Measurements from ENCODE around the gene SMARCAL1. TPM values are rescaled to one million over a fixed set of nuclear protein-coding genes. Genes with fewer than 3 reads are reported as not detected.

Gene SMARCAL1
- total and polyA plus RNA-seq, 12 donors = 8.2 to 28.9 (median 21.1) TPM

GRCh38 chr2:216527600-216527999, 115.3 kb downstream of the SMARCAL1 start:
- H3K36me3 ChIP-seq (replicated peaks in 1 of 2) = no peaks in the 10 kb centered on the region
- WGBS, 4 donors = 74 to 78% (median 77%) methylated on average over 1 of the region's 1 CpG
- intact Hi-C loops (cut with DNase I) = no loop called here
- H3K27ac ChIP-seq = no peak overlapping the region
- TF ChIP-seq POLR2A (IDR thresholded peaks at IDR 0.05) (no peak), CTCF (IDR thresholded peaks at IDR 0.05) (no peak)
- H3K27me3 ChIP-seq = no peaks in the 10 kb centered on the region
- no peaks in the 10 kb centered on the region for H3K4me1 ChIP-seq (replicated peaks in 1 of 2)
- H3K9me3 ChIP-seq (replicated peaks in 1 of 3) = no peaks in the 10 kb centered on the region
- DNase-seq = no peak
- H3K4me3 ChIP-seq = no peak overlapping the region

GRCh38 chr2:216532562-216532961, 120.3 kb downstream of the SMARCAL1 start:
- WGBS, 4 donors = 78 to 86% (median 82%) methylated on average over 2 of the region's 2 CpGs
- Histone ChIP-seq H3K4me1 (replicated peaks in 1 of 2) (peaks cover 0 to 28% of the 10 kb centered on the region in 2 donors), H3K27me3 (no peaks in the 10 kb centered on the region), H3K36me3 (replicated peaks in 1 of 2) (no peaks in the 10 kb centered on the region), H3K27ac (no peak overlapping the region), H3K9me3 (replicated peaks in 1 of 3) (no peaks in the 10 kb centered on the region), H3K4me3 (no peak overlapping the region)
- intact Hi-C loops (cut with DNase I) = no loop called here
- TF ChIP-seq CTCF (IDR thresholded peaks at IDR 0.05) (no peak), POLR2A (IDR thresholded peaks at IDR 0.05) (no peak)
- DNase-seq = no peak

Other genes with a start within 250 kb of the SMARCAL1 start
- gene MARCHF4, start 40.0 kb upstream of the SMARCAL1 start, total RNA-seq = 1 to 10 TPM in 1 of 9 donors, under 1 TPM in 3, not detected in 5; 0.13 to 1.8 (median 0.59) TPM
- gene MARCHF4, start 40.0 kb upstream of the SMARCAL1 start, polyA plus RNA-seq = under 1 TPM; 0.40 to 0.97 (median 0.97) TPM
- gene RPL37A, start 86.4 kb downstream of the SMARCAL1 start, total RNA-seq = 1,000 to 10,000 TPM in 6 of 9 donors, 100 to 1,000 TPM in 3; 673 to 4,521 (median 2,319) TPM
- 1,000 to 10,000 TPM; 1,765 to 3,364 (median 2,278) TPM for gene RPL37A, start 86.4 kb downstream of the SMARCAL1 start, polyA plus RNA-seq
- 100 to 1,000 TPM in 4 of 9 donors, 10 to 100 TPM in 5; 35.6 to 253 (median 87.6) TPM for gene IGFBP2, start 220.9 kb downstream of the SMARCAL1 start, total RNA-seq
- 10 to 100 TPM; 14.8 to 76.6 (median 62.7) TPM for gene IGFBP2, start 220.9 kb downstream of the SMARCAL1 start, polyA plus RNA-seq